T-helper 1 cell treated with Interleukin-12 subunit alpha and Interleukin-12 subunit beta and Interleukin-4 antibody, amounts not matched to agents 30 μg/mL and 1 μg/mL, for 36 hours (primary cell): ENCODE data around the gene UNC50.

Source experiments
- H3K27ac Mint-ChIP-seq: one replicate; pipeline ENCODE4 v1.8.0; 2021; ENCODE audit warnings: mild to moderate bottlenecking, mixed read lengths
- H3K27me3 Mint-ChIP-seq: one replicate; pipeline ENCODE4 v1.8.0; 2021; ENCODE audit warnings: low read depth, mixed read lengths
- H3K36me3 Mint-ChIP-seq: one replicate; pipeline ENCODE4 v1.8.0; 2021; ENCODE audit warnings: low read depth, mixed read lengths
- H3K4me1 Mint-ChIP-seq: one replicate; pipeline ENCODE4 v1.8.0; 2021; ENCODE audit warnings: low read depth, mixed read lengths
- H3K4me3 Mint-ChIP-seq: one replicate; pipeline ENCODE4 v1.8.0; 2021; ENCODE audit warnings: mild to moderate bottlenecking, moderate library complexity, mixed read lengths
- H3K9me3 Mint-ChIP-seq: one replicate; pipeline ENCODE4 v1.8.0; 2021; ENCODE audit warnings: mixed read lengths

UNC50 gene

DNA sequence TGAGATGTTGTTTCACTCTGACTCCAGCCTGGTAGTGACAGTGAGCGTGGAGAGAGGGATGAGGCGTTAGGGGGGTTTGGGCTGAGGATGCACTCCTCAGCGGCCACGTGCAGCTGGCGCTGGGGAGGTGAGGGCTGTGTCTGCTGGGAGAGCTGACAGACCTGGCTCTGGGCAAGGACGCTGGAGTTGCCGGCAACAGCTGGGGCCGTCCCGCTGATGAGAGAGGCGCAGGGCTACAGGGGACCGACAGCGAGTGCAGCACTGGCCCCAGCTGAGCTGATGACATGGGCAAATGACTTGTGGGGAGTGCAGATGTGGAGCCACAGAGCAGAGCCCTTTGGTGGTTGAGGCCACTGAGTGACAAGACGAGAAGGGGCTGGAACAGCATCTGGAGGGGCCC lies 38.5 kb upstream of the UNC50 start:
- no peaks in the 10 kb centered on the region for H3K9me3 Mint-ChIP-seq
- H3K4me3 Mint-ChIP-seq = no peak overlapping the region
- no peaks in the 10 kb centered on the region for H3K27me3 Mint-ChIP-seq
- H3K27ac Mint-ChIP-seq = no peak overlapping the region
- H3K36me3 Mint-ChIP-seq = peaks cover 51% of the 10 kb centered on the region
- H3K4me1 Mint-ChIP-seq = peaks cover 10% of the 10 kb centered on the region

DNA sequence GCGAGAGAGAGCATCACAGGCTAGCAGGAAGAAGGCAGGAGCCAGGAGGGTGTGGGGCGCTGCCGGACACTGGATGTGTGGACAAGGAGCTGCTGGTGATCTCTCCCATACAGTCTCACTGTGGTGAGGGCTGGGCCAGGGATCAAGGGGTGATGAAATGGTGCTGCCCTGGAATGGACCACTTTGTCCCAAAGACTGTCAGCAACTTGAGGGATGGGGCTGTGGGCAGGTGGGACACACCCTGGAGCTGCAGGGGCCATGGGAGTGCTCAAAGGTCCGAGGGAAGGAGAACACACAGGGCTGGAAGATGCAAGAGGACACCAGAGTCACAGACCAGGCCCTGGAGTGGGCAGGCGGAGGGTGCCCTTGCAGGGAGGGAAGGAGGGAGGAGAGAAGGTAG lies 38.0 kb upstream of the UNC50 start:
- peaks cover 6% of the 10 kb centered on the region for H3K4me1 Mint-ChIP-seq
- no peak overlapping the region for H3K4me3 Mint-ChIP-seq
- no peaks in the 10 kb centered on the region for H3K9me3 Mint-ChIP-seq
- H3K36me3 Mint-ChIP-seq = peaks cover 47% of the 10 kb centered on the region
- no peak overlapping the region for H3K27ac Mint-ChIP-seq
- H3K27me3 Mint-ChIP-seq = no peaks in the 10 kb centered on the region

DNA sequence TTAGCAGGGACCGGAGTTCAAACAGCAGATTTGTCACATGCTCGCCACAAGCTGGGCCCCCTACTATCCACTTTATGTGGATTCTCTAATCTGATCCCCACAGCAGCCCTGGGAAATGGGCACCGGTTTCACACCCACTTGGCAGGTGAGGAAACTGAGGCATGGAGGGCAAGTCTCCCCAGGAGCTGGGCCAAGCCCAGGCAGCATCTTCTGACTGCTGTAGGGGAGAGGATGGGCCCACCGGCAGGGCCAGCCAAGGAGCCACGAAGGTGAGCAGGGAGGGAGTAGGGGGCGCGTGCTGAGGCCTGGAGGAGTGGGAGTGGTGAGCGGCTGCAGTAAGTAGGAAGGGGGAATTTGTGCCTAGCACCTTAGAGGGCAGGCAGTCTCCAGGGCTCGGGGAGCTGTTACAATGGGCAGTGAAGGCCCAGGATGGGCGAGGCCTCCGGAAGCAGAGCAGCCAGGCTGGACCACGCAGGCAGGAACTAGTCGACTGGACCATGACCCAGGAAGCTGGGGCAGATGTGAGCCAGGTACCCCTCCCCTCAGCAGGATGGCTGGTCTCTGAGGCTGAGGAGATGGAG lies 37.2 kb upstream of the UNC50 start:
- Mint-ChIP-seq H3K36me3 (peaks cover 49% of the 10 kb centered on the region), H3K27ac (no peak overlapping the region), H3K4me1 (peaks cover 4% of the 10 kb centered on the region)

DNA sequence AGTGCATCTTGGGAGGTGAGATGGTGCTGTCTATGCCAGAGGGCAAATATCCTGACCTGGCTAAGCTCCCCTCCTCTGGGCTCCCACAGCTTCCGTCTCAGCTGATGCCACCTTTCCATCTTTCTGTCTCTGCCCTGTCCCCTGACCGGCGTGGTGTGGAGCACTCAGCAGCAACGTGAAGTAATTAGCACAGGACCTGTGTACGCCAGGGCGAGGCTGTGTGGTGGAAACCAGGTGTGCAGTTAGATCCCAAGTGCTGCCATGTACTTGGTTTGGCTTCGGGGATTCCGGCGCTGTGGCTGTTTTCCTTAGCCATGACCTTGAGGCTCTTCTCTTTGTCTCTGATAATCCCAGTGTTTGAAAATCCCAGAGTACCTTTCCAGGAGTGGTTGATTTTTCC lies 36.6 kb upstream of the UNC50 start:
- Mint-ChIP-seq H3K4me3 (no peak overlapping the region), H3K9me3 (no peaks in the 10 kb centered on the region), H3K36me3 (peaks cover 45% of the 10 kb centered on the region), H3K4me1 (peaks cover 4% of the 10 kb centered on the region), H3K27me3 (no peaks in the 10 kb centered on the region), H3K27ac (no peak overlapping the region)

More for the DNA sequence above, 37.2 kb upstream of the UNC50 start:
- no peaks in the 10 kb centered on the region for H3K9me3 Mint-ChIP-seq
- H3K4me3 Mint-ChIP-seq = no peak overlapping the region
- H3K27me3 Mint-ChIP-seq = no peaks in the 10 kb centered on the region

DNA sequence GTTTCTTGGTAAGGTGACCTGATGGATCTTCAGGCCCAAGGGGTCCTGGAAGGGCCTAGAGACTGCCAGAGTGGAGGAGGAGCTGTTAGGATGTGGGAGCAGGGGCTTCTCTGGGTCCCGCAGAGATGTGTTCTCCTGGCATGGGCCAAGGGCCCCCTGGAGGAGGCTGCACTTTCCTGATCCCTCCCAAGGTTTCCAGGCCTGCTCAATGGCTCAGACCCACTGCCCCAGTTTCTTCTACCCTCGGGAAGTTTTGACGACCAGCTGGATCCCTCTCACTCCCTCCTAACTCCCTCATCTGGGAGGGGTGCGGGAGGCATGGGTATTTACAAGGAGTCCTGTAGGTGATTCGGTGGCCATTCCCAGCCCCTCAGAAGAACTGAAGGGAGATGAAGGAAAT lies 36.2 kb upstream of the UNC50 start:
- no peaks in the 10 kb centered on the region for H3K27me3 Mint-ChIP-seq
- no peak overlapping the region for H3K27ac Mint-ChIP-seq
- peaks cover 41% of the 10 kb centered on the region for H3K36me3 Mint-ChIP-seq
- no peaks in the 10 kb centered on the region for H3K9me3 Mint-ChIP-seq
- peaks cover 2% of the 10 kb centered on the region for H3K4me1 Mint-ChIP-seq
- no peak overlapping the region for H3K4me3 Mint-ChIP-seq

DNA sequence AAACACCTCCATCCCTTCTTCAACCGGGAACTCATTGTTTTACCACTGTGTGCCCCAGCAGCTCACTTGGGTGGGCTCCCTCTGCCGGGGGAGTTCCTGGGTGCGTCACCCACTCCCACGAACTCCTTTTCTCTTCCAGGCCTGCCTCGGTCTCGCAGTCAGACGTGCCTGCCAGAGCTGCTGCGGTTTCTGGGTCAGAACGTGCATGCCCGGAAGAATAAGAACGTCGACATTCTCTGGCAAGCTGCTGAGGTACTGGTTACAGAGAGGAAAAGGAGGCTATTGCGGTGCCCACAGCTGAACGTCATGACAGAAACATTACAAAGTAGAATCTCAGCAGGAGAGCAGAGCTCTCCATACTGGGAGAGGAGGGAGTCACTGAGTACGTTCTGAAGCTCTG lies 35.7 kb upstream of the UNC50 start:
- Mint-ChIP-seq H3K36me3 (peaks cover 38% of the 10 kb centered on the region), H3K4me3 (no peak overlapping the region), H3K27me3 (no peaks in the 10 kb centered on the region), H3K9me3 (no peaks in the 10 kb centered on the region), H3K4me1 (peaks cover 2% of the 10 kb centered on the region), H3K27ac (no peak overlapping the region)

DNA sequence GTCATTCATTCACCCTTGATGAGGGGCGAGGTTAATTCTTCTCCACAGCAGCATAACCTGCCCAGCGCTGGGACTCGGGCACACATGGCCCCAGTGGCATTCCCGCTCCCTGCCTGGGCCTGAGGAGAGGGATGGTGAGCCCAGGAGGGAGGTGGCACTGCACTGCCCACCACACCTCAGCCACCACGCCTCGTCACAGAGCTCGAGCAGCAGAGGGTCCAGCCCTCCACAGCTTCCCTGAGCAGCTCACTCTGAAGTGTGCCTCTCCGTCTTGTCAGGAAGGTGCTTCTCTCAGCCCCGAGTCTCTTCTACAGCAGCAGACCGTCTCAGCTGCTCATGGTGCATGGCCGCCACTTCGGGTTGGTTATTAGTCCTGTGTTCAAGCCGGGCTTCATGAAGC lies 35.0 kb upstream of the UNC50 start:
- H3K36me3 Mint-ChIP-seq = peaks cover 44% of the 10 kb centered on the region
- H3K27ac Mint-ChIP-seq = no peak overlapping the region
- H3K4me1 Mint-ChIP-seq = peaks cover 2% of the 10 kb centered on the region

DNA sequence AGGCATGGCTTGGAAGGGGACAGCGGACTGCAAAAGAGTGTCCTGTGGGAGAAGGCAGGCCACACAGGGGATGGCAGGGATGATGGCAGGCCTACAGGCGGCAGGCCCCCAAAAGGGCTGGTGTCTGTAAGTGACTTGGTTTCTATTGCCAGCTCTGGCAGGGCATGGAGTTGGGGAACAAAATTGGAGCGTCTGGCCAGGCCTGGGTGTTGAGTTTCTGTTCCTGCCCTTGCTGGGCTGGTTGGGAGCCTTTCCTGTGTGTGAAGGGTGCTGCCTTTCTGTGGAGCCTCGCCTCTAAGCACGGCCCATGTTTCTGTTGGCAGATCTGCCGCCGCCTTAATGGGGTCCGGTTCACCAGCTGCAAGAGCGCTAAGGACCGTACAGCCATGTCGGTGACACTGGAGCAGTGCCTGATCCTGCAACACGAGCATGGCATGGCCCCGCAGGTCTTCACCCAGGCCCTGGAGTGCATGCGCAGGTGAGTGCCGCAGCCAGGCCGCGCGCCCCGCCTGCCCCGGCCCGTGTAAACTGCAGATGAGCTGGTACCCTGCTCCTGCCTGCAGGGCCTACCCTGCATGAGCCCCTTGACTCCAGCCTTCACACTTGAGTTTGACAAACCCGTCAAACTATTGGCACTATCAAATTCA lies 31.6 kb upstream of the UNC50 start:
- Mint-ChIP-seq H3K9me3 (no peaks in the 10 kb centered on the region), H3K27ac (no peak overlapping the region), H3K4me3 (no peak overlapping the region), H3K36me3 (peaks cover 28% of the 10 kb centered on the region), H3K27me3 (no peaks in the 10 kb centered on the region), H3K4me1 (no peaks in the 10 kb centered on the region)

More for the DNA sequence above, 35.0 kb upstream of the UNC50 start:
- no peaks in the 10 kb centered on the region for H3K27me3 Mint-ChIP-seq
- no peaks in the 10 kb centered on the region for H3K9me3 Mint-ChIP-seq
- no peak overlapping the region for H3K4me3 Mint-ChIP-seq

DNA sequence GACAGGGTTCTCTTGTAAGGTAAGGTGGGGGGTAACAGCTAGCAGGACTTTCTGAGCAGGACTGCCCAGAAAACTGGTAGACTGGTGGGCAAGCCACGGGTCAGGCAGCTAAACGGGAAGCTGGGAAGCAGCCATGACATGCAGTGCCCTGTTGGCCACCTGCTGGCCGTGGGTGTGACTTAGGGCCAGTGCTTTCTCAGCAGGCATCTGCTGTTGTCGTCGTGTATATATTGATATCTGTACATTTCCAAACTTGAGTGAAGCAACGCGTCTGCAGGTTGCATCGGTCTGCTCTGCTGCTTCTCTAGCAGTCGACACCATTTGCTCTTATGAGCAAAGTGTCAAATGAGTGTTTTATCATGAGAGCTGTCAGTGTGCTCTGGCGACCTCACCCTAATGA lies 31.1 kb upstream of the UNC50 start:
- H3K4me1 Mint-ChIP-seq = no peaks in the 10 kb centered on the region
- H3K27ac Mint-ChIP-seq = no peak overlapping the region
- peaks cover 32% of the 10 kb centered on the region for H3K36me3 Mint-ChIP-seq
- H3K4me3 Mint-ChIP-seq = no peak overlapping the region
- H3K9me3 Mint-ChIP-seq = no peaks in the 10 kb centered on the region
- no peaks in the 10 kb centered on the region for H3K27me3 Mint-ChIP-seq

DNA sequence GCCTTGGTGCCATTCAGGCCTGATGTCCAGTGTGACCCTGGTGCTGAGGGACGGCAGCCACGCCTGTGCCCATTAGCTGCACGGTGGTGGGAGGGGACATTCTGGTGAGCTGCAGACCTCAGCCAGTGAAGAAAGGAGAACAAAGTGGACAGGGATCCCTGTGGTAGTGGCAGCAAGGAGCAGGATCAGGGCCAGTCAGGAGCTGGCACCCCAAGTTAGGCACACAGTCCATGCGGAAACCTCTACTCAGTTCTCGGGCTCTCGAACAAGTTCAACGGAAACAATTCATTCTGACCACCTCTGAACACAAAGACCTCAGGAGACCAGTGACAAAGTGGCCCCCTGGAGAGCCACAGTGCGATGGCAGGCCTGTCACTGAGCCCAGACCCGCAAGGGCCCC lies 30.2 kb upstream of the UNC50 start:
- H3K36me3 Mint-ChIP-seq = peaks cover 38% of the 10 kb centered on the region
- H3K27me3 Mint-ChIP-seq = no peaks in the 10 kb centered on the region
- no peaks in the 10 kb centered on the region for H3K4me1 Mint-ChIP-seq
- no peak overlapping the region for H3K4me3 Mint-ChIP-seq
- H3K27ac Mint-ChIP-seq = no peak overlapping the region
- no peaks in the 10 kb centered on the region for H3K9me3 Mint-ChIP-seq

DNA sequence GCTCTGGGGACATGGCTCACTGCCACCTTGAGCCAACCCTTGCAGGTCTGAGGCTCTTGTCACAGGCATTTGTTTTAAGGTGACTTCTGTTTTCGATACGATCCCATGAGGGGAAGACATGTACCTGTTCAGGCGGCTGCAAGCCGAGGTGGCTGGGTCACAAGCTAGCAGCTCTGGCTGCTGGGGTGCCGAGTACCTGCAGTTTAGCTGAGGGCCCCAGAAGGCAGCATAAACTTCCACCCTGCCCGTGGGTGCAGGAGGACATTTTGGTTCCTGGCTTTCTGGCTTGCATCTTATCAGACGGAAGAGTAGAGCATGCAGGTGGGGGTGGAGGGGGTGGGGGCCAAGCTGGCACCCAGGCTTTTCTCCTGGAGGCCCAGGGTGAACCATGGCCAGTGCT lies 28.5 kb upstream of the UNC50 start:
- H3K27me3 Mint-ChIP-seq = no peaks in the 10 kb centered on the region
- no peaks in the 10 kb centered on the region for H3K4me1 Mint-ChIP-seq
- peaks cover 37% of the 10 kb centered on the region for H3K36me3 Mint-ChIP-seq
- no peaks in the 10 kb centered on the region for H3K9me3 Mint-ChIP-seq
- H3K4me3 Mint-ChIP-seq = no peak overlapping the region
- H3K27ac Mint-ChIP-seq = no peak overlapping the region

DNA sequence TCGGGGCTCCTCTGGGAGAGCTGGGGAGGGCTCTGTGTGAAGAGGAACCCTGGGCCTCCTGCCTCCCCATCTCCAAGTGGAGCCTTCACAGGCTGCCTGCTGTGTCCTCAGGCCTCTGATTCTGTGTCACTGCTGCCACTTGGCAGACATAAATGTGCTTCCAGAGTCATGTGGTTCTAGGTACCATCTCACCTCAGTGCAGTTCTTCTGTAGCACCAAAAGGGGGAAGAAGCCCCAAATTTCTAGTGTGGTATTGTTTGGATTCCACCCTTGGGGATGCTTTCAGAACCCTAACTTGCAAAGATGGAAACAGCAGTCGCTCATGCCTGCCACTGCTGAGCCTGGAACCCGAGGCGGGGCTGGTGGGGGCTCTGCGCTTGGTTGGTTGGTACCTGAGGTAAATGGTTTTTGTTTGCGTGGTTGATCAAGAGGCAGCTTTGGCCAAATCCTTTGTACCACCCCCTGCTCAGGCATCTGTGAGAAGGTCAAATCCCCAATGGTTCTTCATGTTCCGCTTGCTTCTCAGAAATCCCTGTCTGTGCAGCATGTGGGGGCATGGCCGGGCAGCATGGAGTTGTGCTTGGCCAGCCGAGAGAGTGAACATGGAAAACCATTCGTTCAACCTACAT lies 27.6 kb upstream of the UNC50 start:
- Mint-ChIP-seq H3K27ac (no peak overlapping the region), H3K4me1 (no peaks in the 10 kb centered on the region), H3K9me3 (no peaks in the 10 kb centered on the region), H3K36me3 (peaks cover 36% of the 10 kb centered on the region), H3K27me3 (no peaks in the 10 kb centered on the region), H3K4me3 (no peak overlapping the region)

DNA sequence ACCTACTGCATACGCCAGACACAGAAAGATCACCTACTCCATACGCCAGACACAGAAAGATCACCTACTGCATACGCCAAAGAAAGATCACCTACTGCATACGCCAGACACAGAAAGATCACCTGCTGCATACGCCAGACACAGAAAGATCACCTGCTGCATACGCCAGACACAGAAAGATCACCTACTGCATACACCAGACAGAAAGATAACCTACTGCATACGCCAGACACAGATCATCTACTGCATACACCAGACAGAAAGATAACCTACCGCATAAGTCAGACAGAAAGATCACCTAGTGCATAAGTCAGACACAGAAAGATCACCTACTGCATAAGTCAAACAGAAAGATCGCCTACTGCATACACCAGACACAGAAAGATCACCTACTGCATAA lies 25.9 kb upstream of the UNC50 start:
- Mint-ChIP-seq H3K36me3 (peaks cover 39% of the 10 kb centered on the region), H3K4me3 (no peak overlapping the region), H3K27me3 (no peaks in the 10 kb centered on the region)

DNA sequence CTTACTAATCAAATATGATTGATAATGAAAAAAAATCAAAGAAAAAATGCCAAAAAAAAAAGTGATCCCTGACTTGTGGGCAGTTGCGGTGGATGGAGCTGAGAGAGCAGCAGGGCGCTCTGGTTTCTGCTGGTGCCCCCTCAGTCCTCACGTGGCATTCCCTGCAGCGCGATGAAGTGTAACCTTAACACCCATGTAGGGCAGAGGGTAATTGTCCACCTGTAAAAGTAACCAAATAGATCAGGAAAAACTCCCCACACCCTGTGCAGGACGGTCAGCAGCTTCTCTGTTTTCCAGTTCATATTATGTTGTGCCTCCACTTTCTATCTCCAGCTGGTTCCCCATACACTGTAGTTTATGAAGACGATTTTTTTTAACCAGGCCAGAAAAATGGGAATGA lies 25.1 kb upstream of the UNC50 start:
- H3K36me3 Mint-ChIP-seq = peaks cover 35% of the 10 kb centered on the region
- no peaks in the 10 kb centered on the region for H3K9me3 Mint-ChIP-seq
- no peak overlapping the region for H3K4me3 Mint-ChIP-seq
- no peaks in the 10 kb centered on the region for H3K4me1 Mint-ChIP-seq
- no peaks in the 10 kb centered on the region for H3K27me3 Mint-ChIP-seq
- H3K27ac Mint-ChIP-seq = no peak overlapping the region

More for the DNA sequence above, 25.9 kb upstream of the UNC50 start:
- no peak overlapping the region for H3K27ac Mint-ChIP-seq
- H3K4me1 Mint-ChIP-seq = no peaks in the 10 kb centered on the region
- no peaks in the 10 kb centered on the region for H3K9me3 Mint-ChIP-seq

DNA sequence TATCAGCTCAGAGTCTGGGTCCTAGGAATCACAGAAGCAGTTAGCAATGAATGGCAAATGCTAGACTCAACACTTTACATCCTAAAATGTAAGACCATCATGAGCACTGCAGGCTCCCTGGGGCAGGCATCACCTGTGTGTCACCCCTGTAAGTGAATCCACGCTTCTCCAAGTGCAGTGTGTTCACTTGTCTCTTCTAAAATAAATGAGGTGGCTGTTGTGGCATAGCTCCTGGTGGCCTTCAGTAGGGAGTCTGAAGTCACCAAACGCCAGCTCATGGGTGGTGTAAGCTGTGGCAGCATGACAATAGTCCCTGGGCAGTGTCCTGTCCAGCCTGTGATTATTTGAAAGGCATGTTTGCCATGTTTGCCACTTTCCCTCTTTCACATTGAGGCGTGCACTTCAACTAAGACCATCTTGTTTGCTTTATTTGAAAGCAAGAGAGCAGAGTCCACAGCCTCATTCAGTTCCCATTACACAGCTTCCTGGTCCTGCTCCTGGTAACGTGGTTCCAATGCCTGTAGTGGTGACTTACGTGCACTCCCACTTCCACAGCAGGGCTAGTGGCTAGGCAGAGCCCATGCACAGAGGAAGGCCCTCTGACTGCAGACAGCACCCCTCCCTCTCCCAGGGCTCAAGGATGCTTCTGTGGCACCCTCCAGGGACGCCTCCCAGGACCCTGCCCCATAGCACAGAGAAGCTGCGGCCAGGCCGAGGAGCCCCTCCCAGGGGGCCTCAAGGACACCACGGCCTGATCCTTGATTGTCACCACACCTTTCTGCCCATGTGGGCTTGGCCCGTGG lies 24.4 kb upstream of the UNC50 start:
- no peak overlapping the region for H3K27ac Mint-ChIP-seq
- H3K4me1 Mint-ChIP-seq = peaks cover 2% of the 10 kb centered on the region
- H3K36me3 Mint-ChIP-seq = peaks cover 39% of the 10 kb centered on the region
- no peaks in the 10 kb centered on the region for H3K27me3 Mint-ChIP-seq
- no peak overlapping the region for H3K4me3 Mint-ChIP-seq
- H3K9me3 Mint-ChIP-seq = no peaks in the 10 kb centered on the region
